GM23248 (cell line): ENCODE measurements around the gene MDFIC.

ENCODE experiments used
- EZH2 ChIP-seq: fragments of 200-600 bp; sonication (generic); IDR thresholded peaks from 2 replicates; pipeline ENCODE4 v1.6.1; 2018; ENCODE audit warnings: antibody characterized with exemption, mild to moderate bottlenecking; ENCODE audit not compliant: insufficient read depth, poor library complexity, severe bottlenecking
- EZH2phosphoT487 ChIP-seq: fragments of 200-600 bp; sonication (generic); IDR thresholded peaks from 2 replicates; pipeline ENCODE4 v1.6.1; 2018; ENCODE audit warnings: antibody characterized with exemption, moderate library complexity, mild to moderate bottlenecking, low read depth; ENCODE audit not compliant: insufficient read depth

- TF ChIP-seq EZH2phosphoT487 (no peak), EZH2 (no peak)
Observed at GRCh38 chr7:114939484-114940097, 17.7 kb downstream of the MDFIC start.
